Karpas-422 (cell line): ENCODE measurements around the gene SMARCB1. TPM values are rescaled to one million over a fixed set of nuclear protein-coding genes. Genes with fewer than 3 reads are reported as not detected.

ENCODE experiments used
- DNase-seq: peaks from one replicate; pipeline ENCODE4 v3.0.0-alpha.2; 2015
- H2AFZ ChIP-seq: fragments of 200-600 bp; sonication (generic); 2 replicates; pipeline ENCODE4 v1.6.1; 2014; ENCODE audit warnings: antibody characterized with exemption, low read length, mixed read lengths
- H3K27ac ChIP-seq: fragments of 200-600 bp; sonication (generic); 2 replicates; pipeline ENCODE4 v1.5.1; 2014; ENCODE audit warnings: mild to moderate bottlenecking, low read length, moderate library complexity
- H3K27me3 ChIP-seq: fragments of 200-600 bp; sonication (generic); 2 replicates; pipeline ENCODE4 v1.6.1; 2014; ENCODE audit warnings: low read length, mixed read lengths
- H3K36me3 ChIP-seq: fragments of 200-600 bp; sonication (generic); 2 replicates; pipeline ENCODE4 v1.6.1; 2014; ENCODE audit warnings: low read length, mixed read lengths; ENCODE audit not compliant: insufficient read depth
- H3K4me1 ChIP-seq: fragments of 200-600 bp; sonication (generic); 2 replicates; pipeline ENCODE4 v1.6.1; 2014; ENCODE audit warnings: mild to moderate bottlenecking, low read length, mixed read lengths
- H3K4me2 ChIP-seq: fragments of 200-600 bp; sonication (generic); 2 replicates; pipeline ENCODE4 v1.6.1; 2014; ENCODE audit warnings: low read length, low read depth, mild to moderate bottlenecking; ENCODE audit not compliant: poor library complexity, severe bottlenecking
- H3K4me3 ChIP-seq: fragments of 200-600 bp; sonication (generic); 2 replicates; pipeline ENCODE4 v1.5.1; 2014; ENCODE audit warnings: mild to moderate bottlenecking, antibody characterized with exemption, low read length, mixed read lengths
- H3K79me2 ChIP-seq: fragments of 200-600 bp; sonication (generic); 2 replicates; pipeline ENCODE4 v1.6.1; 2014; ENCODE audit warnings: mild to moderate bottlenecking, low read length, mixed read lengths
- H3K9ac ChIP-seq: fragments of 200-600 bp; sonication (generic); 2 replicates; pipeline ENCODE4 v1.6.0; 2014; ENCODE audit warnings: low read length
- H3K9me2 ChIP-seq: fragments of 200-600 bp; sonication (generic), shearing (Covaris generic); replicated peaks from 2 replicates; pipeline ENCODE4 v1.6.0; 2014; ENCODE audit warnings: mild to moderate bottlenecking, low read length, moderate library complexity; ENCODE audit not compliant: insufficient read depth
- H3K9me3 ChIP-seq: fragments of 300-700, 200-600 bp; sonication (generic); 2 replicates; pipeline ENCODE4 v1.6.1; 2014; ENCODE audit warnings: low read length, mixed read lengths
- H4K20me1 ChIP-seq: fragments of 200-600 bp; sonication (generic); 2 replicates; pipeline ENCODE4 v1.6.1; 2014; ENCODE audit warnings: mild to moderate bottlenecking, antibody characterized with exemption, low read length, low read depth; ENCODE audit not compliant: insufficient read depth
- total RNA-seq: library from RNA; depleted of rRNA; stranded (reverse); fragments of >200 nt; shearing (Covaris generic); gene quantifications from 2 replicates; pipeline ENCODE4 v1.2.3, GENCODE V29; 2014; ENCODE audit warnings: low replicate concordance; rRNA removed

Gene SMARCB1
- total RNA-seq, result 400 and 531 TPM in 2 replicates

DNA sequence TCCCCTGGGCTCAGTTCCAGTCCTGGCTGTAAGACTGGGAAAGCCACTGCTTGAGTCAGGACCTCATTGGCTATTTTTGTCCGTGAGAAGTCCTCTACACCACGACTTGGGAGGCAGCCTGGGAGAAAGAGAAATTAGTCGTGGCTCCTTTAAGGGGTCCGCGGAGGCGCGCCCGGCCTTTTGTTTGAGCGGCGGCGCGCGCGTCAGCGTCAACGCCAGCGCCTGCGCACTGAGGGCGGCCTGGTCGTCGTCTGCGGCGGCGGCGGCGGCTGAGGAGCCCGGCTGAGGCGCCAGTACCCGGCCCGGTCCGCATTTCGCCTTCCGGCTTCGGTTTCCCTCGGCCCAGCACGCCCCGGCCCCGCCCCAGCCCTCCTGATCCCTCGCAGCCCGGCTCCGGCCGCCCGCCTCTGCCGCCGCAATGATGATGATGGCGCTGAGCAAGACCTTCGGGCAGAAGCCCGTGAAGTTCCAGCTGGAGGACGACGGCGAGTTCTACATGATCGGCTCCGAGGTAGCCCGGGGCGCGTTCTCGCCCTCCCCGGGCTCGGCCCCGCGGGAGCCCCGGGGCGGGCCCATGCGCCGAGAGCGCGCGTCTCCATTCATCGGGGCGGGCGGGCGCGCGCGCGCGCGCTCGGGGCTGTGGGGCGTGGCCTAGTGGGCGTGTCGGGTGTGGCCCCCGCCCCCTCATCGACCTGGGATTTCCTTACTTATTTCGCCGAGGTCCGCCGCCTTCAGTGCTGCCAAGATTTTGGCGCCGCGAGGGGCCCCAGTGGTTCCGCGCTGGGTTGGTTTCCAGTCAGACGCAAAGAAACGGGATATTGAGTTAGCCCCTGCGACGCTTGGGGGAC, at the start of gene SMARCB1:
TSS of gene SMARCB1 (plus strand) at position 215 of the 848 bp plus-strand sequence. CDS start at position 419, 204 bp downstream.
- H3K9me2 ChIP-seq, result no peaks in the 10 kb centered on the region
- H3K4me2 ChIP-seq, result peak within 1 kb of the TSS; percentile 100
- peaks cover 33% of the 10 kb centered on the region for H3K4me1 ChIP-seq
- no peaks in the 10 kb centered on the region for H3K9me3 ChIP-seq
- peak; percentile 95 for DNase-seq
- H3K79me2 ChIP-seq, result peaks cover 47% of the 10 kb centered on the region
- no peaks in the 10 kb centered on the region for H3K27me3 ChIP-seq
- H2AFZ ChIP-seq, result peak within 1 kb of the TSS; percentile 21; the same call in 1 of the 2 replicates
- H4K20me1 ChIP-seq, result peaks cover 32% of the 10 kb centered on the region
- H3K27ac ChIP-seq, result peak within 1 kb of the TSS; percentile 92
- H3K9ac ChIP-seq, result peak within 1 kb of the TSS; percentile 92
- H3K4me3 ChIP-seq, result peak within 1 kb of the TSS; percentile 100
- peaks cover 23% of the 10 kb centered on the region; the same call in 1 of the 2 replicates for H3K36me3 ChIP-seq

DNA sequence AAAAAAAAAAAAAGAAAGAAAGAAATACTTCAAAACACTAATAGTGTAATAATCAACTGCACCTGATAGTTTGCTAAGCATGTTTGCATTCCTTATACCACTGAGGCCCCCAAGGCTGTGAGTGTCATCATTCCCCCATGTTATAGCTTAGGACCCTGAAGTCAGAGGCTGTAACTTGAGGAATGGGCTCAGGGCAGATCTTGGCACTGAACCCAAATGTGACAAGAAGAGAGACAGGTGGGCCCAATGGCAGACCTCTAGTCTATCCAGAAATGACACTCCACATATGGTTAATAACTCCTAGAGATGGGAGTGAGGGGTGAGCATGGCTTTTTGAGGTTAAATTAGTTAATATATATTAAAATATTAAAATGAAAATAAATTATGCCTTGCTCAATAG, 49.1 kb upstream of the SMARCB1 start:
- Histone ChIP-seq H3K27me3 (no peaks in the 10 kb centered on the region), H3K4me2 (no peak overlapping the region), H3K4me3 (no peak overlapping the region), H3K79me2 (no peaks in the 10 kb centered on the region), H4K20me1 (no peaks in the 10 kb centered on the region), H3K9me2 (no peaks in the 10 kb centered on the region), H2AFZ (no peak overlapping the region), H3K9me3 (no peaks in the 10 kb centered on the region), H3K36me3 (0 out of 2 replicates have a peak, but pooled peaks cover 2% of the 10 kb centered on the region), H3K27ac (no peak overlapping the region), H3K9ac (no peak overlapping the region), H3K4me1 (no peaks in the 10 kb centered on the region; the same call in none of the 2 replicates)
- no peak for DNase-seq

DNA sequence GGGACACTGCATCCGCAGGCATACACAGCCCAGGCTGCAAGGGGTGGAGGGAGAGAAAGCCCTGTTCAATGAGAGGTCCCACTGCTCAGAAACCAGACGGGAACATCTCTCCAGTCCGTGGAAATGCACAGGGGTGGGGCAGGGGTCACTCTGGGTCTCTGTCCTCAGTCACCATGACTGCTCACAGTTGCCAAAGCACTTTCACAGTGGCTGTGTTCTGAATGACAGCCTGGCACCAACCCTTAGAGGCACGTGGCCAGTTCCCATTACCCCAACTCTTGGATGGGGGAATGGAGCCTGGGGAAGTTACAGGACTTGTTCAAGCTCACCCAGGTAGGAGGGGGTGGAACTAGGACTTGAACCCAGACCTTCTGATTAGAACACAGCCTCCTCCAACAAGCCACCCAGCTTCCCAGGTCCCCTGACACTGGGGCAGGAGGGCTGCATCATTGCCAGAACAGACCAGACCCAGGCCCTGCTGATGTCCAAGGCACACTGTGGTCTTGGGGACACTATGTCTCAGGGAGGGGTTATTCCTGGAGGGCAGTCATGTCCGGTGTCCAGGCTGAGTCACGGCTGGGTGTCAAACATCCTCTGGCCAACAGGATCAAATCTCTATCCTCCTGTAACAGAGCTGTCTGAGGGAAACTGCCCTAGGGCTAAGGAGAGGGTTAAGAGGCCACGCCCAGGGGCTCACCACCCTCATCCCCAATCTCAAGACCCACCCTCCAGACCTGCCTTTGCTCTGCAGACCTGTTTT, 44.1 kb upstream of the SMARCB1 start:
- H3K9me3 ChIP-seq, result no peaks in the 10 kb centered on the region
- peak; percentile 24 for DNase-seq
- no peak overlapping the region for H3K27ac ChIP-seq

GRCh38 chr22:23743303-23743705, 43.5 kb upstream of the SMARCB1 start:
- H3K27me3 ChIP-seq, result no peaks in the 10 kb centered on the region
- H3K9ac ChIP-seq, result no peak overlapping the region
- H4K20me1 ChIP-seq, result no peaks in the 10 kb centered on the region
- H3K79me2 ChIP-seq, result peaks cover 6% of the 10 kb centered on the region; the same call in 1 of the 2 replicates
- DNase-seq, result peak; percentile 34
- no peak overlapping the region for H3K27ac ChIP-seq
- H3K4me2 ChIP-seq, result no peak overlapping the region
- H2AFZ ChIP-seq, result no peak overlapping the region
- no peaks in the 10 kb centered on the region for H3K9me2 ChIP-seq
- H3K9me3 ChIP-seq, result no peaks in the 10 kb centered on the region
- H3K36me3 ChIP-seq, result peaks cover 16% of the 10 kb centered on the region; the same call in 1 of the 2 replicates
- peaks cover 17% of the 10 kb centered on the region for H3K4me1 ChIP-seq
- no peak overlapping the region for H3K4me3 ChIP-seq

More for the DNA sequence above, 44.1 kb upstream of the SMARCB1 start:
- H3K36me3 ChIP-seq, result peaks cover 16% of the 10 kb centered on the region; the same call in 1 of the 2 replicates
- H2AFZ ChIP-seq, result no peak overlapping the region
- no peak overlapping the region for H3K4me3 ChIP-seq
- H3K27me3 ChIP-seq, result no peaks in the 10 kb centered on the region
- peaks cover 11% of the 10 kb centered on the region for H3K4me1 ChIP-seq
- peaks cover 6% of the 10 kb centered on the region; the same call in 1 of the 2 replicates for H3K79me2 ChIP-seq
- no peaks in the 10 kb centered on the region for H4K20me1 ChIP-seq
- no peaks in the 10 kb centered on the region for H3K9me2 ChIP-seq
- H3K4me2 ChIP-seq, result no peak overlapping the region
- no peak overlapping the region for H3K9ac ChIP-seq

DNA sequence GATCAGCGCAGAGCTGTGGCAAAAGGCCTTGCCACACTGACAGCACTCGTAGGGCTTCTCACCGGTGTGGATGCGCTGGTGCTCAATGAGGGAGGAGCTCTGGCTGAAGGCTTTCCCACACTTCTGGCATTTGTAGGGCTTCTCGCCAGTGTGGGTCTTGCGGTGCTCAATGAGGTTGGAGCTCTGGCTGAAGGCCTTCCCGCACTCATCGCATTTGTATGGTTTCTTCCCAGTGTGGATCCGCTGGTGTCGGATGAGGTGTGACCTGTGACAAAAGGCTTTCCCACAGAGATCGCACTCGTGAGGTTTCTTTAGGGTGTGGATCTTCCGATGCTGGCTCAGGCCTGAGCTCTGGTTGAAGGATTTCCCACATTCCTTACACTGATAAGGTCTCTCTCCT, 42.8 kb upstream of the SMARCB1 start:
- H4K20me1 ChIP-seq, result no peaks in the 10 kb centered on the region
- H2AFZ ChIP-seq, result no peak overlapping the region
- peaks cover 6% of the 10 kb centered on the region; the same call in 1 of the 2 replicates for H3K79me2 ChIP-seq
- no peaks in the 10 kb centered on the region for H3K9me2 ChIP-seq
- H3K4me1 ChIP-seq, result peaks cover 17% of the 10 kb centered on the region
- H3K4me2 ChIP-seq, result no peak overlapping the region
- no peaks in the 10 kb centered on the region for H3K9me3 ChIP-seq
- H3K9ac ChIP-seq, result no peak overlapping the region
- no peak for DNase-seq
- no peak overlapping the region for H3K27ac ChIP-seq
- no peak overlapping the region for H3K4me3 ChIP-seq
- peaks cover 16% of the 10 kb centered on the region; the same call in 1 of the 2 replicates for H3K36me3 ChIP-seq
- H3K27me3 ChIP-seq, result no peaks in the 10 kb centered on the region

- Histone ChIP-seq H3K4me2 (no peak overlapping the region), H4K20me1 (no peaks in the 10 kb centered on the region), H3K9me2 (no peaks in the 10 kb centered on the region)
Measured at GRCh38 chr22:23744485-23744884, 42.3 kb upstream of the SMARCB1 start.

GRCh38 chr22:23745791-23746190, 41.0 kb upstream of the SMARCB1 start:
- no peaks in the 10 kb centered on the region for H3K9me3 ChIP-seq
- no peak overlapping the region for H3K27ac ChIP-seq
- peaks cover 29% of the 10 kb centered on the region for H3K4me1 ChIP-seq
- peaks cover 19% of the 10 kb centered on the region for H3K79me2 ChIP-seq
- no peaks in the 10 kb centered on the region for H3K9me2 ChIP-seq
- H3K9ac ChIP-seq, result no peak overlapping the region
- DNase-seq, result peak; percentile 5
- no peaks in the 10 kb centered on the region for H4K20me1 ChIP-seq
- H3K36me3 ChIP-seq, result peaks cover 16% of the 10 kb centered on the region; the same call in 1 of the 2 replicates
- no peak overlapping the region for H3K4me3 ChIP-seq
- no peaks in the 10 kb centered on the region for H3K27me3 ChIP-seq
- H2AFZ ChIP-seq, result no peak overlapping the region
- H3K4me2 ChIP-seq, result no peak overlapping the region

More at GRCh38 chr22:23744485-23744884, 42.3 kb upstream of the SMARCB1 start:
- Histone ChIP-seq H2AFZ (no peak overlapping the region), H3K9me3 (no peaks in the 10 kb centered on the region), H3K36me3 (peaks cover 16% of the 10 kb centered on the region; the same call in 1 of the 2 replicates), H3K9ac (no peak overlapping the region), H3K4me1 (peaks cover 17% of the 10 kb centered on the region), H3K79me2 (peaks cover 6% of the 10 kb centered on the region; the same call in 1 of the 2 replicates), H3K27me3 (no peaks in the 10 kb centered on the region), H3K4me3 (no peak overlapping the region), H3K27ac (no peak overlapping the region)
- no peak for DNase-seq
